H9 (cell line): Measurements from ENCODE around the gene PRSS50. TPM values are rescaled to one million over a fixed set of nuclear protein-coding genes. Genes with fewer than 3 reads are reported as not detected.

Experiments
- DNase-seq: peaks from one replicate; pipeline ENCODE4 v3.0.0-alpha.2; 2017
- H2AFZ ChIP-seq: one replicate; pipeline ENCODE4 v1.6.1; 2013; ENCODE audit warnings: mild to moderate bottlenecking, low read length, control low read depth, moderate library complexity
- H2AK5ac ChIP-seq: 2 replicates; pipeline ENCODE4 v1.6.1; 2013; ENCODE audit warnings: low read length, control low read depth, mixed read lengths; ENCODE audit not compliant: insufficient read length
- H2BK120ac ChIP-seq: one replicate; pipeline ENCODE4 v1.6.1; 2013; ENCODE audit warnings: low read depth, mild to moderate bottlenecking, low read length, control low read depth, inconsistent platforms; ENCODE audit not compliant: poor library complexity, severe bottlenecking
- H2BK12ac ChIP-seq: 2 replicates; pipeline ENCODE4 v1.6.1; 2013; ENCODE audit warnings: low read length, control low read depth, mixed read lengths, low read depth; ENCODE audit not compliant: insufficient read length
- H2BK15ac ChIP-seq: 2 replicates; pipeline ENCODE4 v1.6.1; 2013; ENCODE audit warnings: low read depth, low read length, control low read depth
- H2BK20ac ChIP-seq: one replicate; pipeline ENCODE4 v1.6.1; 2013; ENCODE audit warnings: low read depth, mild to moderate bottlenecking, low read length, control low read depth, inconsistent platforms; ENCODE audit not compliant: poor library complexity, severe bottlenecking
- H2BK5ac ChIP-seq: 2 replicates; pipeline ENCODE4 v1.6.1; 2013; ENCODE audit warnings: low read length, control low read depth, mixed read lengths; ENCODE audit not compliant: insufficient read length
- H3K14ac ChIP-seq: 2 replicates; pipeline ENCODE4 v1.6.1; 2013; ENCODE audit warnings: low read length, control low read depth; ENCODE audit not compliant: insufficient read depth
- H3K18ac ChIP-seq: 2 replicates; pipeline ENCODE4 v1.6.1; 2013; ENCODE audit warnings: low read depth, mild to moderate bottlenecking, mixed read lengths, low read length, control low read depth; ENCODE audit not compliant: insufficient read length
- H3K23ac ChIP-seq: 2 replicates; pipeline ENCODE4 v1.6.1; 2013; ENCODE audit warnings: low read length, control low read depth, mixed read lengths, low read depth; ENCODE audit not compliant: insufficient read length
- H3K23me2 ChIP-seq: 2 replicates; pipeline ENCODE4 v1.6.1; 2013; ENCODE audit warnings: low read depth, mild to moderate bottlenecking, mixed read lengths, low read length, control low read depth; ENCODE audit not compliant: insufficient read length, poor library complexity, severe bottlenecking
- H3K27ac ChIP-seq: 2 replicates; pipeline ENCODE4 v1.5.1; 2013; ENCODE audit warnings: low read length, control low read depth, mixed read lengths, low read depth; ENCODE audit not compliant: insufficient read length
- H3K27me3 ChIP-seq: 2 replicates; pipeline ENCODE4 v1.6.1; 2013; ENCODE audit warnings: low read length, control low read depth, inconsistent platforms; ENCODE audit not compliant: insufficient read depth
- H3K4ac ChIP-seq: 2 replicates; pipeline ENCODE4 v1.6.1; 2013; ENCODE audit warnings: low read depth, mild to moderate bottlenecking, control low read depth, inconsistent platforms, low read length, moderate library complexity
- H3K4me1 ChIP-seq: 2 replicates; pipeline ENCODE4 v1.6.1; 2013; ENCODE audit warnings: low read length, control low read depth, inconsistent platforms; ENCODE audit not compliant: insufficient read depth
- H3K4me2 ChIP-seq: 2 replicates; pipeline ENCODE4 v1.6.1; 2013; ENCODE audit warnings: low read length, control low read depth, mixed read lengths; ENCODE audit not compliant: insufficient read length, insufficient read depth
- H3K56ac ChIP-seq: 2 replicates; pipeline ENCODE4 v1.6.1; 2013; ENCODE audit warnings: low read depth, mild to moderate bottlenecking, mixed read lengths, low read length, control low read depth; ENCODE audit not compliant: insufficient read length
- H3K79me1 ChIP-seq: 2 replicates; pipeline ENCODE4 v1.6.1; 2013; ENCODE audit warnings: low read depth, mild to moderate bottlenecking, moderate library complexity, low read length, control low read depth, inconsistent platforms; ENCODE audit not compliant: insufficient read depth, poor library complexity, severe bottlenecking
- H3K79me2 ChIP-seq: 2 replicates; pipeline ENCODE4 v1.6.1; 2013; ENCODE audit warnings: low read length, control low read depth, inconsistent platforms; ENCODE audit not compliant: insufficient read depth
- H3K9ac ChIP-seq: 2 replicates; pipeline ENCODE4 v1.6.1; 2013; ENCODE audit warnings: low read length, control low read depth, mixed read lengths; ENCODE audit not compliant: insufficient read length; ENCODE audit errors: extremely low read depth
- H3K9me3 ChIP-seq: one replicate; pipeline ENCODE4 v1.6.1; 2013; ENCODE audit warnings: low read depth, low read length, inconsistent platforms; ENCODE audit not compliant: control insufficient read depth
- H3T11ph ChIP-seq: one replicate; pipeline ENCODE4 v1.6.1; 2013; ENCODE audit warnings: mild to moderate bottlenecking, low read length, control low read depth, inconsistent platforms
- H4K20me1 ChIP-seq: one replicate; pipeline ENCODE4 v1.6.1; 2013; ENCODE audit not compliant: control insufficient read depth, insufficient read length, insufficient read depth
- H4K5ac ChIP-seq: 2 replicates; pipeline ENCODE4 v1.6.1; 2013; ENCODE audit warnings: low read depth, mild to moderate bottlenecking, mixed read lengths, low read length, control low read depth; ENCODE audit not compliant: insufficient read length
- H4K8ac ChIP-seq: replicated peaks from 2 replicates; pipeline ENCODE4 v1.6.1; 2013; ENCODE audit warnings: low read length, control low read depth, mixed read lengths, low read depth; ENCODE audit not compliant: insufficient read length
- H4K91ac ChIP-seq: 2 replicates; pipeline ENCODE4 v1.6.1; 2013; ENCODE audit warnings: low read depth, mild to moderate bottlenecking, moderate library complexity, mixed read lengths, low read length, control low read depth; ENCODE audit not compliant: insufficient read length
- H3K27ac Mint-ChIP-seq, 3 experiments: 2 replicates in 2 of 3; 3 replicates in 1 of 3; pipeline ENCODE4 v1.8.0; 2020 to 2021; ENCODE audit warnings: mixed read lengths in 3 of 3, mild to moderate bottlenecking in 1 of 3, moderate library complexity in 1 of 3
- H3K27me3 Mint-ChIP-seq: 2 replicates; pipeline ENCODE4 v1.8.0; 2021; ENCODE audit warnings: low read depth, mild to moderate bottlenecking, moderate library complexity, mixed read lengths
- H3K36me3 Mint-ChIP-seq, 3 experiments: 2 replicates in 2 of 3; 3 replicates in 1 of 3; pipeline ENCODE4 v1.8.0; 2020 to 2021; ENCODE audit warnings: low read depth in 3 of 3, mixed read lengths in 3 of 3; ENCODE audit not compliant: insufficient read depth in 1 of 3
- H3K4me1 Mint-ChIP-seq, 2 experiments: 2 replicates each; pipeline ENCODE4 v1.8.0; 2020; ENCODE audit warnings: mixed read lengths in 2 of 2
- H3K4me3 Mint-ChIP-seq, 2 experiments: 2 replicates in 1 of 2; 3 replicates in 1 of 2; pipeline ENCODE4 v1.8.0; 2020 to 2021; ENCODE audit warnings: mild to moderate bottlenecking in 2 of 2, mixed read lengths in 2 of 2, moderate library complexity in 1 of 2
- H3K9me3 Mint-ChIP-seq, 2 experiments: 2 replicates in 1 of 2; 3 replicates in 1 of 2; pipeline ENCODE4 v1.8.0; 2020; ENCODE audit warnings: mild to moderate bottlenecking in 2 of 2, mixed read lengths in 2 of 2, moderate library complexity in 1 of 2
- WGBS: extraction: QIAGEN DNeasy Blood & Tissue Kit; methylation state at CpG from one replicate; pipeline ENCODE4 v1.1.7; 2013; ENCODE audit warnings: missing lambda C conversion rate, low lambda C conversion rate, mixed read lengths; ENCODE audit not compliant: insufficient read length; ENCODE audit errors: extremely low coverage; 5-methylcytosine and 5-hydroxymethylcytosine counted together
- total RNA-seq: library from RNA; stranded (reverse); gene quantifications from 2 replicates; pipeline ENCODE4 v1.2.1, GENCODE V29; 2021
- TF ChIP-seq, protein P1 (sequence below): fragments of 200-600 bp; sonication (generic); conservative IDR thresholded peaks from 3 replicates; pipeline ENCODE4 v1.8.0; 2021; ENCODE audit warnings: antibody characterized with exemption, mild to moderate bottlenecking

Gene PRSS50
- total RNA-seq, 1 experiment from 2014 or later = 0.24 TPM

DNA sequence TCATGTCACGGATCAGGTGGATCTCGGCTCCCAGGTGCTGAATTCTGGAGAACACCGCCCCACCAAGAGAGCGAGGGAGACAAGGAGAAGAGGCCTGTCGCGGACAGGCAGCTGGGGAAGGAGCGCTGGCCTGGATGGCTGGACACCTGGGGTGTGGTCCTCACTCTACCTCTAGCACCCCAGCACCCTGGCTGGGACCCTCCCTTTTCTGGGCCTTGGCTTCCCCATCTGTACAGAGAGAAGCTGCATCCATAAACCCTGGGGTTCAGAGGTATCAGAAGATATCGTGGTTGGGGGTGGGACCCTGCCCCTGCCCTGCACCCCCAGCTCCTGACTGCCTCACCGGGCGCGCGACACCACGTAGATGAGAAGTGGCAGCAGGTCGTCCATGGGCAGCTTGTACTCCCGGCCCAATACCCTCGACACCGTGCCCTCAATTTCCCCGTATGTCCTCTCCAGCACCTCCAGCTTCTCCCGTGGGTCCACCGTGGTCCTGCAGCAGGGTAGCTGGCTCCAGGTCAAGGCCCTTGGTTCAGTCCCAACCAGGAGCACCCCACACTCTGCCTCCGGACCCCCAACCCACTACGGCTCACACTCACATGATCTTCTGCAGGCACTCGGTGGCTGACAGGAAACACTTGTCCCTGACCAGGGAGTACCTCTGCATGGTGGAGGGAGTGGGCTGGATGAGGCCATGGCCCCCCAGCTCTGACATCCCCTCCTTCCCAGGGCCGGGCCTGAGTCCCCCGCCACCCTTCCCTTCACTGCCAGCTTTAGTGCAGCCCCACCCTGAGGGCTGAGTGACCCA, 45.9 kb downstream of the PRSS50 start:
- H2AK5ac ChIP-seq = no peak overlapping the region
- no CpG with 5 or more reads among the region's 25 CpGs for WGBS
- peak; percentile 20 for DNase-seq

More for the DNA sequence above, 45.9 kb downstream of the PRSS50 start:
- Mint-ChIP-seq H3K9me3 (no peaks in the 10 kb centered on the region), H3K4me1 (peaks cover 0 to 7% of the 10 kb centered on the region in 2 experiments; a peak in 3 of 4 replicates), H3K4me3 (peak overlapping the region in 1 of 2 experiments; percentile 35; a peak in 2 of 5 replicates), H3K36me3 (peaks cover 0 to 8% (median 0%) of the 10 kb centered on the region in 3 experiments; a peak in 2 of 7 replicates), H3K27ac (no peak overlapping the region; a peak in 2 of 7 replicates), H3K27me3 (no peaks in the 10 kb centered on the region; the same call in none of the 2 replicates)
- no peak overlapping the region for H2BK20ac ChIP-seq
- no peak overlapping the region for H4K8ac ChIP-seq
- no peak overlapping the region for H3K4me2 ChIP-seq
- H3K23me2 ChIP-seq = no peaks in the 10 kb centered on the region
- H3K79me2 ChIP-seq = no peaks in the 10 kb centered on the region
- H4K5ac ChIP-seq = no peak overlapping the region
- H3K56ac ChIP-seq = no peak overlapping the region
- no peaks in the 10 kb centered on the region for H3K9me3 ChIP-seq
- TF ChIP-seq, protein P1, sequence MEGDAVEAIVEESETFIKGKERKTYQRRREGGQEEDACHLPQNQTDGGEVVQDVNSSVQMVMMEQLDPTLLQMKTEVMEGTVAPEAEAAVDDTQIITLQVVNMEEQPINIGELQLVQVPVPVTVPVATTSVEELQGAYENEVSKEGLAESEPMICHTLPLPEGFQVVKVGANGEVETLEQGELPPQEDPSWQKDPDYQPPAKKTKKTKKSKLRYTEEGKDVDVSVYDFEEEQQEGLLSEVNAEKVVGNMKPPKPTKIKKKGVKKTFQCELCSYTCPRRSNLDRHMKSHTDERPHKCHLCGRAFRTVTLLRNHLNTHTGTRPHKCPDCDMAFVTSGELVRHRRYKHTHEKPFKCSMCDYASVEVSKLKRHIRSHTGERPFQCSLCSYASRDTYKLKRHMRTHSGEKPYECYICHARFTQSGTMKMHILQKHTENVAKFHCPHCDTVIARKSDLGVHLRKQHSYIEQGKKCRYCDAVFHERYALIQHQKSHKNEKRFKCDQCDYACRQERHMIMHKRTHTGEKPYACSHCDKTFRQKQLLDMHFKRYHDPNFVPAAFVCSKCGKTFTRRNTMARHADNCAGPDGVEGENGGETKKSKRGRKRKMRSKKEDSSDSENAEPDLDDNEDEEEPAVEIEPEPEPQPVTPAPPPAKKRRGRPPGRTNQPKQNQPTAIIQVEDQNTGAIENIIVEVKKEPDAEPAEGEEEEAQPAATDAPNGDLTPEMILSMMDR = no peak
- no peak overlapping the region for H3K27ac ChIP-seq
- no peak overlapping the region for H2BK5ac ChIP-seq
- H3T11ph ChIP-seq = no peak overlapping the region
- no peak overlapping the region for H3K4ac ChIP-seq
- H3K23ac ChIP-seq = no peak overlapping the region
- H3K27me3 ChIP-seq = no peaks in the 10 kb centered on the region
- H2BK15ac ChIP-seq = no peak overlapping the region
- no peak overlapping the region for H3K14ac ChIP-seq
- no peak overlapping the region for H3K9ac ChIP-seq
- H3K79me1 ChIP-seq = no peaks in the 10 kb centered on the region
- H2AFZ ChIP-seq = no peak overlapping the region
- no peaks in the 10 kb centered on the region for H4K20me1 ChIP-seq
- H4K91ac ChIP-seq = no peak overlapping the region
- H2BK120ac ChIP-seq = no peak overlapping the region
- H3K4me1 ChIP-seq = no peaks in the 10 kb centered on the region
- no peak overlapping the region for H3K18ac ChIP-seq
- no peak overlapping the region for H2BK12ac ChIP-seq
